ENCODE results near the gene PRR5L.
"Not testable (repeated sequence)": the region's sequence is repeated elsewhere in the genome, so short reads cannot be mapped to it uniquely, and the experiment has no call there.

Gene PRR5L

DNA sequence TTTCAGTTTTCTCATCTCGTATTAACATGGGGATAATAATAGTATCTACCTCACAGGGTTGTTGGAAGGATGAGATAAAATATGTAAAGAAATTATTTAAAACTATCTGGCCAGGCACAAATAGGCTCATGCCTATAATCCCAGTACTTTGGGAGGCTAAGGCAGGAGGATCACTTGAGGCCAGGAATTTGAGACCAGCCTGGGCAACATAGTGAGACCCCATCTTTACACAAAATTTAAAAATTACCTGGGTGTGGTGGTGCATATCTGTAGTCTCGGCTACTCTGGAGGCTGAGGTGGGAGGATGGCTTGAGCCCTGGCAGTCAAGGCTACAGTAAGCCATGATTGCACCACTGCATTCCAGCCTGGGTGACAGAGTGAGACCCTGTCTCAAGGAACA lies 215.0 kb downstream of the PRR5L start:
- not testable (repeated sequence) for DNase-seq

GRCh38 chr11:36512016-36512415 lies 215.9 kb downstream of the PRR5L start:
- DNase-seq = no peak

DNA sequence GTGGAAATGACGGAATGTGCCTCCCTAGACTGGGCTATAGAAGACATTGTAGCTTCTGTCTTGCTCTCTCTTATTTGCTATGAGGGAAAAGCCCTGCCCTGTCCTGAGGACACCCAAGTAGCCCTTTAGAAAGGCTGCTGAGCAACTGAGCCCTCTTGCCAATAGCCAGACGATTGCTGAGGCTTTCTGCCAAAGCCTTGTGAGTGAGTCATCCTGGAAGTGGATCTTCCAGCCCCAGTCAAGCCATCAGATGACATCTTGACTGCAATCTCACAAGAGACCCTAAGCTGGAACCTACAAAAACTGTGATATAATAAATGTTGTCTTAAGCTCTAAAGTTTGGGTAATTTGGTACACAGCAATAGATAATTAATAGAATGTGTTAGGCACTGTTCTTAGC lies 217.9 kb downstream of the PRR5L start:
- no peak for DNase-seq
